Measurements from ENCODE around the gene CENPM.
A peak's percentile ranks its signal among the peaks of the same experiment; 100 is the strongest.
"Not testable (repeated sequence)": the region's sequence is repeated elsewhere in the genome, so short reads cannot be mapped to it uniquely, and the experiment has no call there.

The CENPM gene

GRCh38 chr22:41966225-41966606 lies 19.3 kb upstream of the CENPM start:
- no peak for DNase-seq (ENCODE audit: low spot score)

- DNase-seq (ENCODE audit: low spot score), result no peak
Measured at GRCh38 chr22:41964112-41964491, 17.1 kb upstream of the CENPM start.

GRCh38 chr22:41963453-41964111 lies 16.6 kb upstream of the CENPM start:
- no peak for DNase-seq (ENCODE audit: low spot score)

- no peak for DNase-seq (ENCODE audit: low spot score)
Measured at GRCh38 chr22:41957941-41958556, 11.1 kb upstream of the CENPM start.

- no peak for DNase-seq (ENCODE audit: low spot score)
Measured at GRCh38 chr22:41952713-41953112, 5.8 kb upstream of the CENPM start.

- DNase-seq (ENCODE audit: low spot score), result no peak
Measured at GRCh38 chr22:41951898-41952474, 5.0 kb upstream of the CENPM start, which contains the start of gene SMIM45. TSS of gene SMIM45 (plus strand) at chr22:41952150.

- DNase-seq (ENCODE audit: low spot score), result no peak
Measured at GRCh38 chr22:41949297-41949965, 2.5 kb upstream of the CENPM start.

GRCh38 chr22:41948928-41949296 lies 2.0 kb upstream of the CENPM start:
- not testable (repeated sequence) for DNase-seq (ENCODE audit: low spot score)

- no peak for DNase-seq (ENCODE audit: low spot score)
Measured at GRCh38 chr22:41948142-41948541, 1.2 kb upstream of the CENPM start.

GRCh38 chr22:41947424-41948080 lies 600 bp upstream of the CENPM start:
- no peak for DNase-seq (ENCODE audit: low spot score)

GRCh38 chr22:41943661-41944209 lies 3.2 kb downstream of the CENPM start:
- DNase-seq (ENCODE audit: low spot score), result no peak

- DNase-seq (ENCODE audit: low spot score), result peak; percentile 65
Measured at GRCh38 chr22:41940832-41941765, 5.9 kb downstream of the CENPM start.

GRCh38 chr22:41939981-41940831 lies 6.7 kb downstream of the CENPM start:
- no peak for DNase-seq (ENCODE audit: low spot score)

GRCh38 chr22:41936894-41937169 lies 10.1 kb downstream of the CENPM start:
- no peak for DNase-seq (ENCODE audit: low spot score)

GRCh38 chr22:41935509-41935908 lies 11.4 kb downstream of the CENPM start:
- no peak for DNase-seq (ENCODE audit: low spot score)

- DNase-seq (ENCODE audit: low spot score), result no peak
Measured at GRCh38 chr22:41935015-41935351, 12.0 kb downstream of the CENPM start.

- no peak for DNase-seq (ENCODE audit: low spot score)
Measured at GRCh38 chr22:41934284-41935014, 12.5 kb downstream of the CENPM start.

GRCh38 chr22:41933411-41934177 lies 13.4 kb downstream of the CENPM start:
- no peak for DNase-seq (ENCODE audit: low spot score)

GRCh38 chr22:41932353-41932752 lies 14.6 kb downstream of the CENPM start:
- no peak for DNase-seq (ENCODE audit: low spot score)
